ENCODE measurements around the gene KIAA0408. TPM values are rescaled to one million over a fixed set of nuclear protein-coding genes. Genes with fewer than 3 reads are reported as not detected.
"Not testable (repeated sequence)": the region's sequence is repeated elsewhere in the genome, so short reads cannot be mapped to it uniquely, and the experiment has no call there.

Gene KIAA0408
- total RNA-seq, 6 experiments from 2014 or later = 0.06 to 0.33 (median 0.16) TPM; not detected in 2

GRCh38 chr6:127436578-127437110 is 22.5 kb downstream of the KIAA0408 start:
- Histone ChIP-seq H3K4me1 (no peaks in the 10 kb centered on the region), H3K9me3 (no peaks in the 10 kb centered on the region), H3K27ac (no peak overlapping the region), H3K27me3 (no peaks in the 10 kb centered on the region), H3K4me3 (no peak overlapping the region), H3K36me3 (no peaks in the 10 kb centered on the region)
- ATAC-seq (no peak), DNase-seq (no peak)
- TF ChIP-seq CTCF (IDR thresholded peaks at IDR 0.05) = no peak
- TF ChIP-seq POLR2A (IDR thresholded peaks at IDR 0.05) = no peak
- intact Hi-C loops (cut with DNase I) = no loop called here
- WGBS (ENCODE audit: insufficient coverage, low coverage, low lambda C conversion rate, missing lambda C conversion rate) = 94% methylated on average over 2 of the region's 3 CpGs

- H3K4me3 ChIP-seq = no peak overlapping the region
- H3K27me3 ChIP-seq = no peaks in the 10 kb centered on the region
- no peak overlapping the region for H3K27ac ChIP-seq
- no peaks in the 10 kb centered on the region for H3K36me3 ChIP-seq
- TF ChIP-seq CTCF (IDR thresholded peaks at IDR 0.05) = no peak
- TF ChIP-seq POLR2A (IDR thresholded peaks at IDR 0.05) = no peak
- WGBS (ENCODE audit: insufficient coverage, low coverage, low lambda C conversion rate, missing lambda C conversion rate) = 74% methylated on average over 6 of the region's 7 CpGs
- intact Hi-C loops (cut with DNase I) = no loop called here
- H3K4me1 ChIP-seq = no peaks in the 10 kb centered on the region
- no peaks in the 10 kb centered on the region for H3K9me3 ChIP-seq
- DNase-seq (no peak), ATAC-seq (no peak)
Observed at GRCh38 chr6:127435626-127436220, 23.5 kb downstream of the KIAA0408 start.

GRCh38 chr6:127434651-127435050 is 24.5 kb downstream of the KIAA0408 start:
- DNase-seq (no peak), ATAC-seq (no peak)
- intact Hi-C loops (cut with DNase I) = no loop called here
- no peak overlapping the region for H3K27ac ChIP-seq
- no peaks in the 10 kb centered on the region for H3K36me3 ChIP-seq
- no peaks in the 10 kb centered on the region for H3K9me3 ChIP-seq
- TF ChIP-seq POLR2A (IDR thresholded peaks at IDR 0.05) = no peak
- no peak for TF ChIP-seq CTCF (IDR thresholded peaks at IDR 0.05)
- H3K4me1 ChIP-seq = no peaks in the 10 kb centered on the region
- H3K27me3 ChIP-seq = no peaks in the 10 kb centered on the region
- H3K4me3 ChIP-seq = no peak overlapping the region

- not testable (repeated sequence) for DNase-seq, H3K27me3 ChIP-seq, H3K27ac ChIP-seq, H3K4me3 ChIP-seq, ATAC-seq, H3K9me3 ChIP-seq, H3K36me3 ChIP-seq, H3K4me1 ChIP-seq
- 51% methylated on average over 7 of the region's 9 CpGs for WGBS (ENCODE audit: insufficient coverage, low coverage, low lambda C conversion rate, missing lambda C conversion rate)
- intact Hi-C loops (cut with DNase I) = loop anchor here in 1 of 2 donors (10.0 kb wide), 1 partner anchor 124 kb away; no protein-coding TSS in a partner anchor
Observed at GRCh38 chr6:127428562-127428961, 30.6 kb downstream of the KIAA0408 start.

- DNase-seq = no peak
- Histone ChIP-seq H3K27ac (no peak overlapping the region), H3K4me3 (no peak overlapping the region), H3K4me1 (no peaks in the 10 kb centered on the region), H3K36me3 (no peaks in the 10 kb centered on the region), H3K9me3 (no peaks in the 10 kb centered on the region), H3K27me3 (no peaks in the 10 kb centered on the region)
- intact Hi-C loops (cut with DNase I) = loop anchor here in 1 of 2 donors (10.0 kb wide), 1 partner anchor 119 kb away; no protein-coding TSS in a partner anchor
- TF ChIP-seq POLR2A (IDR thresholded peaks at IDR 0.05) (no peak), CTCF (IDR thresholded peaks at IDR 0.05) (no peak)
- 44% methylated on average over 2 of the region's 2 CpGs for WGBS (ENCODE audit: insufficient coverage, low coverage, low lambda C conversion rate, missing lambda C conversion rate)
- ATAC-seq = no peak
Observed at GRCh38 chr6:127423921-127424320, 35.3 kb downstream of the KIAA0408 start.

GRCh38 chr6:127421164-127421563 is 38.0 kb downstream of the KIAA0408 start:
- not testable (repeated sequence) for H3K27ac ChIP-seq, H3K36me3 ChIP-seq, H3K27me3 ChIP-seq, H3K9me3 ChIP-seq, H3K4me3 ChIP-seq, DNase-seq, H3K4me1 ChIP-seq, ATAC-seq
- 56% methylated on average over 3 of the region's 3 CpGs for WGBS (ENCODE audit: insufficient coverage, low coverage, low lambda C conversion rate, missing lambda C conversion rate)
- intact Hi-C loops (cut with DNase I) = loop anchor here in 1 of 2 donors (10.0 kb wide), 1 partner anchor 116 kb away; no protein-coding TSS in a partner anchor
